ENCODE results near the gene PMS2.

DNA sequence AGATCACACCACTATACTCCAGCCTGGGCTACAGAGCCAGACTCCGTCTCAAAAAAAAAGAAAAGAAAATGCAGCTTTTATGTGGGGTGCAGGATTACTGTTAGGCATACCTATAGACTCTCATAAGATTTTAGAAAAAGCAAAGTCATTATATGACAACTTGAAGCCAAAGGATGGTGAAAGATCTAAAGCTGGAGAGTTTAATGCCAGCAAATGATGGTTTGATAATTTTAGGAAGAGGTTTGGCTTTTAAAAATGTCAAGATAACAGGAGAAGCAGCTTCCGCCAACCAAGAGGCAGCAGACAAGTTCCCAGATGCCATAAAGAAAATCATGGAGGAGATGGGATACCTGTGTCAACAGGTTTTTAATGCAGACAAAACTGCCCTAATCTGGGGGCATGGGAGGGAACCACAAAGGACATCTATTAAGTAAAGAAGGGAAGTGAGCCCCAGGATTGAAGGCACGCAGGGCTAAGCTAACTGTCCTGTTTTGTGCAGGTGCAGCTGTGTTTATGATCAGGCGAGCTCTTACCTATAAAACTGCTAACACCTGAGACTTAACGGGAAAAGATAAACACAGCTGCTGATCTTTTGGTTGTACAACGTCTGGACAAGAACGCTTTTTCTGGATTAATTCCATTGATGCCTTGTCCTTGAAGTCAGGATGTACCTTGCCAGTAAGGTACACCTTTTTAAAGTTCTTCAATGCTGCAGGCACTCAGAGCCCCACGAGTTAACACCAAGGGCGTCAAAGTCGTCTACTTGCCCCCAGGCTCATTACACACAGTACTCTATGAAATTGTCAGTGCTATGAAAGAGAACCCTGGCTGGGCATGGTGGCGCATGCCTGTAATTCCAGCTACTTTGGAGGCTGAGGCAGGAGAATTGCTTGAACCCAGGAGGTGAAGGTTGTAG lies 11.8 kb upstream of the PMS2 start:
- no peak for TF ChIP-seq POLR2A (IDR thresholded peaks at IDR 0.05)
- TF ChIP-seq CTCF (IDR thresholded peaks at IDR 0.05), result no peak

Data from gastroesophageal sphincter (tissue), 3 donors.